ENCODE measurements around the gene RPL36A.

DNA sequence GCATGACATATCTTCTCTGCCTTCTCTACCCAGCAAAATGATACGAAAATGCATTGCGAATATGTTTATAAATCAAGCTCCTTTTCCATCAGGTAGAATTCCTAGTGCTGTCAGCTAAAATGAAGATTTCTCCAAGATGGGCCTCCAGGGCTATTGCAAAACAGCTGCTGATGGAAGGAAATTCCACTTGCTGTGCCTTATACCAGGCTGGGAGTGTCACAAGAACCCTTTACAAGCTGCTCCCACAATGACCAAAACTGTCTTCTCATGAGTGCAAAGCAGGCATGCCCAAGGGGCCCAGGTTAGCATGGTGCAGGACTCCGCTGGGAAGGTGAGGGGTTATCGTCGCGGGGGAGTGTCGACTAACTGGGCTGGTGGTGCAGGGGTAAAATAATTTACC, 25.9 kb downstream of the RPL36A start:
- TF ChIP-seq, protein P1, sequence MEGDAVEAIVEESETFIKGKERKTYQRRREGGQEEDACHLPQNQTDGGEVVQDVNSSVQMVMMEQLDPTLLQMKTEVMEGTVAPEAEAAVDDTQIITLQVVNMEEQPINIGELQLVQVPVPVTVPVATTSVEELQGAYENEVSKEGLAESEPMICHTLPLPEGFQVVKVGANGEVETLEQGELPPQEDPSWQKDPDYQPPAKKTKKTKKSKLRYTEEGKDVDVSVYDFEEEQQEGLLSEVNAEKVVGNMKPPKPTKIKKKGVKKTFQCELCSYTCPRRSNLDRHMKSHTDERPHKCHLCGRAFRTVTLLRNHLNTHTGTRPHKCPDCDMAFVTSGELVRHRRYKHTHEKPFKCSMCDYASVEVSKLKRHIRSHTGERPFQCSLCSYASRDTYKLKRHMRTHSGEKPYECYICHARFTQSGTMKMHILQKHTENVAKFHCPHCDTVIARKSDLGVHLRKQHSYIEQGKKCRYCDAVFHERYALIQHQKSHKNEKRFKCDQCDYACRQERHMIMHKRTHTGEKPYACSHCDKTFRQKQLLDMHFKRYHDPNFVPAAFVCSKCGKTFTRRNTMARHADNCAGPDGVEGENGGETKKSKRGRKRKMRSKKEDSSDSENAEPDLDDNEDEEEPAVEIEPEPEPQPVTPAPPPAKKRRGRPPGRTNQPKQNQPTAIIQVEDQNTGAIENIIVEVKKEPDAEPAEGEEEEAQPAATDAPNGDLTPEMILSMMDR (conservative IDR thresholded peaks at IDR 0.05 in 1 of 2, IDR thresholded peaks at IDR 0.05 in 1 of 2; ENCODE audit: extremely low read depth in 1 of 2, insufficient read depth in 1 of 2, low read depth in 1 of 2, low read length in 2 of 2), result no peak
- no peak for TF ChIP-seq EZH2 (IDR thresholded peaks at IDR 0.05; ENCODE audit: borderline replicate concordance, low read length)

Measured in mammary epithelial cell (primary cell).